ENCODE data around the gene RBBP8NL.

RBBP8NL gene

DNA sequence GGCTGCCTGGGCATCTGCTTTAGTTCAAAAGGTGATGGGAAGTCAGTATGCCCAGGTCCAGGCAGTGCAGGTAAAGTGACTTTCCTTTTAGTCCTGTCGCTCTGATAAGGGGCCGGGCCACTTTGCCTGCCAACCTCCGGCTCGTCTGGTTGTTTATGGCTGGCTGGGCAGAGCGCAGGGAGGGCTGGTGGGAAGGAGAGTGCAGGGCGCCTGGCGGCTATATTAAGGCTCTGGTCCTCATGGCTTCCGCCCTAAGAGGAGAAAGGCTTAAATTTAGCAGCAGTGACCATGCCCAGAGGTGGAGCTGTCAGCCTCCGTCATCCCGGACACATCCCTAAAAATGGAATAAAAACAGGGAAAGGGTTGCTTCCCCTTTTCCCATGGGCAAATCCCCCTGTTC is 33.8 kb upstream of the RBBP8NL start:
- DNase-seq (ENCODE audit: low read depth): no peak

- no peak for DNase-seq (ENCODE audit: low read depth)
Observed at GRCh38 chr20:62460678-62461077, 33.3 kb upstream of the RBBP8NL start.

GRCh38 chr20:62459488-62459887 is 32.1 kb upstream of the RBBP8NL start:
- no peak for DNase-seq (ENCODE audit: low read depth)

DNA sequence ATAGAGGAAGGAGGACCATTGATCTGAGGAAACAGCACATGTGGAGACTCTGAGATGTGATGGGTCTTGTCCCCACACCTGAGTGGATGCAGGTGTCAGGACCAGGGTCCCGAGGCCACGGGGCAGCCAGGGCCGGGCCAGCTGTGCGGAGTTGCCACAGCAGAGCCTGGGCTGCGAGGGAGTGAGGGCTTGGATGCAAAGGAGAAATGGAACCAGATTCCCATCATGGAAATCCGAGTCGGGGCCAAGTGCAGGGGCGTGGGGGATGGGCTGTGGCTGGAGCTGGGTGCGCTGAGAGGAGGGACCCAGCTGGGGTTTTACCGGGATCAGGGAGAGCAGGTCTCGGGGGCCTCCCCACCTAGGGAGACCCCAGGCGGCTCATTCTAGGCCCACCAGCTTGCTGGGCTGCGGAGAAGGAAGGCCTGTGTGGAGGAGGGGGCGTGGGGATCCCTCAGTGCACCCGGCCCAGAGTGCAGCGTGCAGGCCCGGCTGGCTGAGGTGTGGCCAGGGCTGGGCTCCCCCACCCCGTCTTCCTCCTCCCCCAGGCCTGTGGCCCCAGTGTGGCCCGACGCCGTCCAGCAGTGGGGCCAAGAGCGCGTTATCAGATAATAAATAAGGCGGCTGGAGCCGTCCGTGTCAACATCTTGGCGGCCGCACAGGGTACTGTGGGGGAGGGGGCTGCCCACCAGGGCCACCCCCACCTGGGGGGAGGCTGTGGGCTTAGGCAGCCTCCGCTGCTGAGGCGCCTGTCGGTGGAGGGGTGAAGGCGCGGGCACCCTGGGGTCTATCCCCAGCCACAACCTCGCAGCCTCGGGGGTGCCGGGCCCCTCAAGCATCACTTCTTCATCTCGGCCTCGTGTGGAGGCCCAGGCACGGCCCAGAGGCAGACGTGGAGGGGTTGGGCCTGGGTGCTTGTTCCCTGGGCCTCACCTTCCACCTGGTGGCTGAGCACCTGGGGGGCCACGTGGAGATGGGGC is 31.2 kb upstream of the RBBP8NL start:
- DNase-seq (ENCODE audit: low read depth): no peak

GRCh38 chr20:62457831-62458230 is 30.5 kb upstream of the RBBP8NL start:
- DNase-seq (ENCODE audit: low read depth): no peak

DNA sequence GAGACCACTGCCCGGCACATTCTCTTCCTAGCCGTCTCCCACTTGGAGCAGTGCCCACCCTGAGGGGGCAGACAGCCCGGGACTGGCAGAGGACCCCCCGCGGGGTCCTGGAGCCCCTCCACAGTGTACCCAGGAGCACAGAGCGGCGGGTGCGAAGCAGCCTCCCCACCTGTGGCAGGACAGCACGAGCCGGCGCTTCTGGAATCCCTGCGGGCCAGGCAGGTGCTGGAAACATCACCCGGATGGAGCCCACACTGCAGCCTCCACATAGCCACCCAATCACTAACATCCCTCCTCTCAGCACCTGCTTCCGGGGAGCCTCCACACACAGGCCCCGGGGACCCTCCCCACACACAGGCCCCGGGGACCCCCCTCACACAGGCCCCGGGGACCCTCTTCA is 29.8 kb upstream of the RBBP8NL start:
- no peak for DNase-seq (ENCODE audit: low read depth)

DNA sequence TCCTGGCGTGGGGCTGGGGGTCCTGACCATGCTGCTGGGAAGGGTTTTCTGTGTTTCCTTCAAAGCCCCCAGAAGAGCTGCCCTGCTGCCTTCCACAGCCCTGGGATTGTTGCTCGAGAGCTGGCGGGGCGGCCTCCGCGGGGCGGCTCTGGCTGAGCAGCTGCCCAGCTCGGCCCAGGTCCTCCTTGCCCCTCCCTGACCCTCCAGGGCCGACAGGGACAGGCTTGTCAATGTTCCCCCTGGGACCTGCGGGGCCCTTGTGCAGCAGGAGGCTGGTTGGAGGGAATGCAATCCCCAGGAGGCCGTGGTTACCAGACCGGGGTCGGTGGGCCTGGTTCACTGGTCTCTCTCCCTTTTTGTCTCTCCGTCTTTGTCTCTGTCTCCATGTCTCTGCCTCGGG is 28.6 kb upstream of the RBBP8NL start:
- DNase-seq (ENCODE audit: low read depth): no peak

DNA sequence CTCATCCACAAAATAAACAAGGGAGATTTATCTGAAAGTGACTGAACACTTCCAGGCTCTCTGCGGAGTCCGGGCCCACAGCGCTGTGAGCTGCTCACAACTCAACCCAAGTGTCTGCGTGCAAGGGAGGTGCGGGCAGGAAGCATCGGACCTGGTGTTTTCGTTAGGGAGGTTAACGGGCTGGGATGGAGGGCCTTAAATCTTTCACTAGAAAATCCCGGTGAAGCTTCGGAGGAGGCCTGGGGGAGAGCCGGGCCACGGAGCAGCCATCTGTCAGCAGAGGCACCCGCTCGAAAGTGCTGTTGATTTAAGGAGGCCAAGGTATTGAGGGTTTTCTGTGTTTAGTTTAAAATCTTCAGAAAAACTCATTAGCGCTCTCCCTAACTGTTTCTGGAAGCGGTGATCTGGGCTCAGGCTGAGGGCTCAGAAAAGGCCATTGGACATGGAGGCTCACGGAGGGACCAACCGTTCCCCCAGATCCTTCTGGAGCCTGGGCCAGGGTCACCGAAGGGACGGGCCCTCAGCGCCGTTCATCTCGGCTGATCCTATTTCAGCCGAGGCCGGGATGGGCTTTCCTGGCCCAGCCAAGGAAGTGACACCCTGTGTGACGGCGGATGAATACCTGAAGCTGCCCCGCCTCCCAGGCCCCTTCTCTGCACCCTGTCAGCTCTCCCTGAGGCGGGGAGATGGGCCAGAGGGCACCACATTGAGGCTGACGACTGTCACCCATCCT is 27.7 kb upstream of the RBBP8NL start:
- DNase-seq (ENCODE audit: low read depth): no peak

DNA sequence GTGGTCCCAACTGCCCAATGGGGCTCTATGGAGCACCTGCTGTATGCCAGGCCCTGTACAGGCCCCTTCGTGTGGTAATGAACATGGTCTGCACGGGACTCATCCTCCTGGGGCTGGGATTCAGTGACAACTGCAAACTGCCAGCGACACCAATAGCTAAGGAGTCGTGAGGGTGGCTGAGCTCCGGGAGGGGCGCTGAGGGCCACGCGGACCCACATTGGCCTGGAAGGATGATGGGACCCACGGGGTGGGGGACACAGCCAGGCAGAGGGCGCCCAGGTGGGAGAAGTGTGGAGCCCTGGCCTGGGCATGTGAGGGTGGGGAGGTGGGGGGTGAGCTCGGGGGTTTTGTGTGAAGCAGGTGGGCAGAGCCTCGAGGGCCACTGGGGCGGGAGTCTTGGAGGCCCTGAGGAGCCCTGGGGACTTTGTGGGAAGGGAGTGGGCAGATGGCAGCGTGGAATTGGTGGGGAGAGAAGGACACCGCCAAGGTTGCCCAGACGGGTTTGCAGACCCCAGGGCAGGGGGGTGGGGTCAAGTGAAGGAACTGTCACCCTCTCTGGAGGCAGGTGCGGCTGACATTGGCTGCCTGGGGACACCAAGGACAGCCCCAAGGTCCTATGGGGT is 26.0 kb upstream of the RBBP8NL start:
- DNase-seq (ENCODE audit: low read depth): no peak

DNA sequence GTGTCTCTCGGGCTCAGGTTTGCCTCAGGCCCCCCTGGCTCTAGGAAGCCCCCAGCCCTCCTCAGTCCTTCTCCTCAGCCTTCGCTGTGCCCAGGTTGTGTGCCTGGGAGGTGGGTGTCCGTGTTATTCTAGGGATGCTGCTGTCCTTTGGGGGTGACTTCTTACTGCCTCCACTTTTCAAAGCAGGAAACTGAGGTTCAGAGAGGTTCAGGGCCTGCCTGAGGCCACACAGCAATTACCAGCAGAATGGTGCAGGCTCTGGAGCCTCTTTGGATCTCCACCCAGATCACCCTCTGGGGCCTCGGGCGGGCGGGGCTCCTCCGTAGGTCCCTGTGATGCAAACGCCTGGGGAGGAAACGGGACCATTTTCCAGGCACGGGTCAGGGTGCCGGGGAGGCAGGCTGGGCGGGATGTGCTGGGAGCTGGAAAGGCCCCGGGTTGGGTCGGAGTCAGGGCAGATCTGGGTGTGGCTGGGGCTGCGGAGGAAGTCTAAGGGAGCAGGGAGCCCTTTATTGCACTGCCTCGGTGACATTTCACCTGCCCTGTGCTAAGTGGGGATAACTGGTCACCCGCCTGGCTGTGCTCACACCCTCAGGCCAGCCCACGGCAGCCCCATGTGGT is 25.2 kb upstream of the RBBP8NL start:
- DNase-seq (ENCODE audit: low read depth): no peak

- DNase-seq (ENCODE audit: low read depth): no peak
Observed at GRCh38 chr20:62451970-62452369, 24.6 kb upstream of the RBBP8NL start.

DNA sequence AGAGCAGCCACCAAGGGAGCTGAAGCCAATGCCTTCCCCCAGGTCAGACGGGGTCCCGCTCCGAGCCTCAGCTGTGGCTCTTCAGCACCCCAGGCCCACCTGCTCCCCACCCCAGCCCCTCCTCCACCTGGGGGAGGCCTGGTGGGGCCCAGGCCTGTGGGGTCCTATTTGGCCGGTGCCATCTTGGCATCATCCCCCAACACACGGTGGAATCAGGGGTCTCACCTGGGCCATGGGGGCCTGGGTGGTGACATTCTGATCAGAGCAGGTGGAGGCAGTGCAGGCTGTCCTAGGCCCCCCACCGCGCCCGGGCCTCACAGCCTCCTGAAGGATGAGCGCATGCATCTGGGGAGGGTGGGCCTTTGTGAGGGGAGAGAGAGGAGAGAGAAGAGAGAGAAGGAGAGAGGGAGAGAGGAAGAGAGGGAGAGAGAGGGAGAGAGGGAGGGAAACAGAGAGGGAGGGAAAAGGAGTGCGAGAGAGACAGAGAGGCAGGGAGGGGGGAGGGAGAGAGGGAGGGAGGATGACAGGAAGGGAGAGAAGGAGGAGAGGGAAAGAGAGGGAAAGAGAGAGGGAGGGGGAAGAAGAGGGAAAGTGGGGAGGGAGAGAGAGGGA is 23.9 kb upstream of the RBBP8NL start:
- no peak for DNase-seq (ENCODE audit: low read depth)

GRCh38 chr20:62449951-62450691 is 22.8 kb upstream of the RBBP8NL start:
- no peak for DNase-seq (ENCODE audit: low read depth)

GRCh38 chr20:62448788-62449187 is 21.4 kb upstream of the RBBP8NL start:
- no peak for DNase-seq (ENCODE audit: low read depth)

DNA sequence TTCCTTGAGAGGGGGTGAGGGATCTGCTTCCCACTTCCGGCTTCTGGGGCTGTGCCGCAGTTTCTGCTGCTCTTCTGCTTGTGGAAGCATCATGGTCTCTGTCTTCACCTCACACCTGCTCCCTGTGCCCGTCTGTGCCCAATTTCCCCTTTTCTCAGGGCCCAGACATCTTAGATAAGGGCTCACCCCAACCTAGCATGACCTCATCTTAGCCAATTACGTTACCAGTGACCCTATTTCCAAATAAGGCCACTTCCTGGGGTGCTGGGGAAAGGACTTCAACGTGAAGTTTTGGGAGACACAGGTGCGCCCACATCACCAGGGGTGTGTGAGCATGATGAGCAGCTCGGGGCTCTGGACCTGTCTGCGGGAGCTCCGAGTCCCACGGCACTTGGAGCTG is 20.7 kb upstream of the RBBP8NL start:
- no peak for DNase-seq (ENCODE audit: low read depth)

DNA sequence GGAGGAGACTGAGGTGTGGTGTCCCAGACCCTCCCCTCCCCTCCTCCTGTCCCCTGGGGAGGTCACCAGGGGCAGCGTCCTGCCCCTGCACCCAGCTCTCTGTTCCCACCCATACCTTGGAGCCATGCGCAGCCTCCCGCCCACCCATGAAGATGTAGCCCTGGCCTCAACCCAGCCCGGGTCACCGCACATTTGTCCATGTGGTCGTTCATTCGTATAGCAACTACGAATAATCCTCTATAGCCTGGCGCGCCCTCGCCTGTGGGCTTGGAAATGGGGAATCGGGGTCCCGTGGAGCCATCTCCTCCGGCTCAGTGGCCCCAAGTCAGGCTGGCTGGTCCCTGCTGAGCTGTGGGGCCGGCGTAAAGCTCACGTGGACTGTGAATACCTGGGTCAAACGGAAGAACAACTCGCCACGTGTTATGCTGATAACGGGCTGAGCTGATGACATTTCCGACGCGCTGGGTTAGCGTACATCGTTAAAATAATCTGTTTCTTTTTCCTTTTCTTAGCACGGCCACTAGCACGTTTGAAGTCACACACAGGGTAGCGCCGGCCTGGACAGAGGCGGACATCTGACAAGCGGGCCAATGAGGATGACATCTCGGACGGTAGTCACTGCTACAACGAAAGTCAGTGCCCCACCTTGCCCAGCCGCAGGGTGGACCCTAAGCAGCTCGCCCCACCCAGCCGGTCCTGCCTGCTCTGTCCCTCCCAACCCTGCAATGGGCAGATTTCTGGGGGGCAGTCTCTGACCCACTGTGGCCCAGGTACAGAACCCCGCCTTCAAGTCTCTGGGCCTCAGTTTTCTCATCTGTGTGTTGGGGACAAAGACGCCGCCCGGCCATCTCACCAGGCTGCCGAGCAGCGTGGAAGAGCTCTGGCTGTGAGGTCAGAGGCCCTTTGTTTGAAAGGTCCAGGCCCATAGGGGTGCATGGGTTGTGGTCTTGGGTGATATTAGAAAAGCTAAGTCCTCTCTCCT is 19.8 kb upstream of the RBBP8NL start:
- DNase-seq (ENCODE audit: low read depth): no peak

GRCh38 chr20:62446481-62446880 is 19.1 kb upstream of the RBBP8NL start:
- no peak for DNase-seq (ENCODE audit: low read depth)

GRCh38 chr20:62445553-62446340 is 18.4 kb upstream of the RBBP8NL start:
- DNase-seq (ENCODE audit: low read depth): no peak

- no peak for DNase-seq (ENCODE audit: low read depth)
Observed at GRCh38 chr20:62444286-62444685, 16.9 kb upstream of the RBBP8NL start.
